ENCODE results near the gene CEP43.

Gene CEP43

GRCh38 chr6:167027308-167027707 is 28.1 kb downstream of the CEP43 start:
- DNase-seq (ENCODE audit: low read depth) = no peak
- TF ChIP-seq, protein P1, sequence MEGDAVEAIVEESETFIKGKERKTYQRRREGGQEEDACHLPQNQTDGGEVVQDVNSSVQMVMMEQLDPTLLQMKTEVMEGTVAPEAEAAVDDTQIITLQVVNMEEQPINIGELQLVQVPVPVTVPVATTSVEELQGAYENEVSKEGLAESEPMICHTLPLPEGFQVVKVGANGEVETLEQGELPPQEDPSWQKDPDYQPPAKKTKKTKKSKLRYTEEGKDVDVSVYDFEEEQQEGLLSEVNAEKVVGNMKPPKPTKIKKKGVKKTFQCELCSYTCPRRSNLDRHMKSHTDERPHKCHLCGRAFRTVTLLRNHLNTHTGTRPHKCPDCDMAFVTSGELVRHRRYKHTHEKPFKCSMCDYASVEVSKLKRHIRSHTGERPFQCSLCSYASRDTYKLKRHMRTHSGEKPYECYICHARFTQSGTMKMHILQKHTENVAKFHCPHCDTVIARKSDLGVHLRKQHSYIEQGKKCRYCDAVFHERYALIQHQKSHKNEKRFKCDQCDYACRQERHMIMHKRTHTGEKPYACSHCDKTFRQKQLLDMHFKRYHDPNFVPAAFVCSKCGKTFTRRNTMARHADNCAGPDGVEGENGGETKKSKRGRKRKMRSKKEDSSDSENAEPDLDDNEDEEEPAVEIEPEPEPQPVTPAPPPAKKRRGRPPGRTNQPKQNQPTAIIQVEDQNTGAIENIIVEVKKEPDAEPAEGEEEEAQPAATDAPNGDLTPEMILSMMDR (IDR thresholded peaks at IDR 0.05; ENCODE audit: low read depth, low read length, missing control alignments) = no peak
- in situ Hi-C loops (cut with HindIII; ENCODE audit: low sequenced_read_pairs) = no loop called here
- no peak overlapping the region for H3K4me3 ChIP-seq (ENCODE audit: low read depth, low read length)

DNA sequence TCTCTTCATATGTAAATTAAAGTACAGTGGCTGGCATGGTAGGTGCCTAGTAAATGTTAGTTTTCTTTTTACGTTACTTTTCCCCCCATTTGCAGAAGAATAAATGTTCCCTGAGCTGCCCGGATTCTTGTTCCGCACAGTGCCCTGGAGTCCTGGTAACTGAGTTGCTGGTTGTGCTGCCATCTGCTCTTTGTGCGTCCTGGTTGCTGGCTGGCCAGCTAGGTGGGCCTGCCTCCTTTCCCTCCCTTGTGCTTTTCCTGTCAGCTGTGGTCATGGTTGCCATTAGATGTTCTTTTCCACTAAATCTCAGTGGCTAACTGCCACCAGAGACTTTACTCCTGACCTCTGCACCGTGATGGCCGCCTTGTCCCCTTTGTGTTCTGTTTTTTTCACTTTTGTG is 28.6 kb downstream of the CEP43 start:
- DNase-seq (ENCODE audit: low read depth) = no peak
- in situ Hi-C loops (cut with HindIII; ENCODE audit: low sequenced_read_pairs) = no loop called here
- TF ChIP-seq, protein P1 (IDR thresholded peaks at IDR 0.05; ENCODE audit: low read depth, low read length, missing control alignments) = no peak
- H3K4me3 ChIP-seq (ENCODE audit: low read depth, low read length) = no peak overlapping the region

GRCh38 chr6:167030222-167031072 is 31.2 kb downstream of the CEP43 start:
- DNase-seq (ENCODE audit: low read depth) = no peak
- H3K4me3 ChIP-seq (ENCODE audit: low read depth, low read length) = no peak overlapping the region
- in situ Hi-C loops (cut with HindIII; ENCODE audit: low sequenced_read_pairs) = no loop called here
- TF ChIP-seq, protein P1 (IDR thresholded peaks at IDR 0.05; ENCODE audit: low read depth, low read length, missing control alignments) = no peak

DNA sequence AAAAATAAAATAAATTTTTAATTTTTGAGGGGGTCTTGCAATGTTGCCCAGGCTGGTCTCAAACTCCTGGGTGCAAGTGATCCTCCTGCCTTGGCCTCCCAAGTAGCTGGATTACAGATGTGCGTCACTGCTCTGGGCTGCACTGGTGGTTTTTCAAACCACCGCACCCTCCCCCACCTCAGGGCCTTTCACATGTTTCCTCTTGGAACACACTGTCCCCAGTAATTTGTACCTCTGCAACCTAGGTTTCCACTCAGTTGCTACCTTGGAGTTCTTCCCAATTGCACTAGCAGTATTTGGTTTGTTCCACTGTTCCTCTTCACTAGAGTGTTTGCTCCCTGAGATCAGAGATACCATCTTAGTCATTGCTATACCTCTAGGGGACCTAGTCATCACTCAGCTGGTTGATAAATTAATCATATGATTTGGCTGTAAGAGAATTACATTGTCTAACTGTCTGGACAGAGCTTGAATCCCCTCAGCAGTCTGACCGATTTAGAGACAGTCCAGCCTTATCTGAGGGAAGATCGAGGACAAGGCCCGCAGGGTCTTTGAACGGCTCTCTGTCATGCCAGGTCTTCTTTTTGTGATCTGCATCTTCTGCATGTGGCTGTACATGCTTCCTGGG is 32.0 kb downstream of the CEP43 start:
- in situ Hi-C loops (cut with HindIII; ENCODE audit: low sequenced_read_pairs) = no loop called here
- TF ChIP-seq, protein P1 (IDR thresholded peaks at IDR 0.05; ENCODE audit: low read depth, low read length, missing control alignments) = no peak
- no peak overlapping the region for H3K4me3 ChIP-seq (ENCODE audit: low read depth, low read length)
- no peak for DNase-seq (ENCODE audit: low read depth)

GRCh38 chr6:167034056-167034455 is 34.9 kb downstream of the CEP43 start:
- no peak for DNase-seq (ENCODE audit: low read depth)
- H3K4me3 ChIP-seq (ENCODE audit: low read depth, low read length) = no peak overlapping the region
- in situ Hi-C loops (cut with HindIII; ENCODE audit: low sequenced_read_pairs) = no loop called here
- TF ChIP-seq, protein P1 (IDR thresholded peaks at IDR 0.05; ENCODE audit: low read depth, low read length, missing control alignments) = no peak

GRCh38 chr6:167037762-167038161 is 38.6 kb downstream of the CEP43 start:
- DNase-seq (ENCODE audit: low read depth) = no peak
- no peak overlapping the region for H3K4me3 ChIP-seq (ENCODE audit: low read depth, low read length)
- in situ Hi-C loops (cut with HindIII; ENCODE audit: low sequenced_read_pairs) = no loop called here
- TF ChIP-seq, protein P1 (IDR thresholded peaks at IDR 0.05; ENCODE audit: low read depth, low read length, missing control alignments) = no peak
